IPS-11a (cell line): ENCODE results near the gene SYNGR3.

Source experiments
- H3K4me3 ChIP-seq: one replicate; pipeline ENCODE4 v1.5.1; 2013; ENCODE audit warnings: low read depth, low read length, control low read depth

SYNGR3 gene

GRCh38 chr16:1991948-1992703 lies 2.4 kb downstream of the SYNGR3 start:
- H3K4me3 ChIP-seq = peak overlapping the region; percentile 8

GRCh38 chr16:1992704-1993317 lies 3.0 kb downstream of the SYNGR3 start:
- no peak overlapping the region for H3K4me3 ChIP-seq

GRCh38 chr16:1993731-1994131 lies 4.0 kb downstream of the SYNGR3 start:
- H3K4me3 ChIP-seq = no peak overlapping the region

GRCh38 chr16:1997494-1998359 lies 8.0 kb downstream of the SYNGR3 start:
- H3K4me3 ChIP-seq = no peak overlapping the region

GRCh38 chr16:1998360-1998835 lies 8.6 kb downstream of the SYNGR3 start:
- no peak overlapping the region for H3K4me3 ChIP-seq

- no peak overlapping the region for H3K4me3 ChIP-seq
These were observed 9.4 kb downstream of the SYNGR3 start for GRCh38 chr16:1998852-1999801.

GRCh38 chr16:1999866-2000514 lies 10.2 kb downstream of the SYNGR3 start:
- H3K4me3 ChIP-seq = no peak overlapping the region

- no peak overlapping the region for H3K4me3 ChIP-seq
These were observed 11.3 kb downstream of the SYNGR3 start for GRCh38 chr16:2001035-2001434.

GRCh38 chr16:2001456-2002355 lies 11.9 kb downstream of the SYNGR3 start:
- H3K4me3 ChIP-seq = no peak overlapping the region

- H3K4me3 ChIP-seq = no peak overlapping the region
These were observed 12.8 kb downstream of the SYNGR3 start for GRCh38 chr16:2002406-2003230.

- no peak overlapping the region for H3K4me3 ChIP-seq
These were observed 13.6 kb downstream of the SYNGR3 start for GRCh38 chr16:2003231-2003826.

GRCh38 chr16:2003827-2004641 lies 14.3 kb downstream of the SYNGR3 start:
- H3K4me3 ChIP-seq = no peak overlapping the region

- no peak overlapping the region for H3K4me3 ChIP-seq
These were observed 15.2 kb downstream of the SYNGR3 start for GRCh38 chr16:2004795-2005517.

- H3K4me3 ChIP-seq = no peak overlapping the region
These were observed 15.9 kb downstream of the SYNGR3 start for GRCh38 chr16:2005646-2006045.

GRCh38 chr16:2006317-2006716 lies 16.5 kb downstream of the SYNGR3 start:
- no peak overlapping the region for H3K4me3 ChIP-seq
